Neural progenitor cell (in vitro differentiated cells): ENCODE results near the gene GPRC5B. TPM values are rescaled to one million over a fixed set of nuclear protein-coding genes. Genes with fewer than 3 reads are reported as not detected.

Experiments used
- DNase-seq: peaks from one replicate; pipeline ENCODE4 v3.0.0-alpha.2; 2016; ENCODE audit warnings: low spot score
- H2AFZ ChIP-seq: fragments of 200-600 bp; sonication (generic); replicated peaks from 2 replicates; pipeline ENCODE4 v1.6.1; 2016; ENCODE audit warnings: antibody characterized with exemption
- H3F3A ChIP-seq: fragments of 200-600 bp; sonication (generic); 2 replicates; pipeline ENCODE4 v1.6.1; 2016; ENCODE audit warnings: antibody characterized with exemption, low read depth
- H3K27ac ChIP-seq: fragments of 200-600 bp; sonication (generic); 2 replicates; pipeline ENCODE4 v1.5.1; 2016; ENCODE audit warnings: mild to moderate bottlenecking
- H3K27me3 ChIP-seq: fragments of 200-600 bp; sonication (generic); 2 replicates; pipeline ENCODE4 v1.6.1; 2016; ENCODE audit warnings: mild to moderate bottlenecking, moderate library complexity
- H3K36me3 ChIP-seq: fragments of 200-600 bp; sonication (generic); 2 replicates; pipeline ENCODE4 v1.5.1; 2016
- H3K4me1 ChIP-seq: fragments of 200-600 bp; sonication (generic); 2 replicates; pipeline ENCODE4 v1.6.1; 2016; ENCODE audit warnings: mixed run types
- H3K4me2 ChIP-seq: fragments of 200-600 bp; sonication (generic); 2 replicates; pipeline ENCODE4 v1.6.1; 2016
- H3K4me3 ChIP-seq: fragments of 200-600 bp; sonication (generic); 2 replicates; pipeline ENCODE4 v1.5.1; 2016
- H3K79me2 ChIP-seq: fragments of 200-600 bp; sonication (generic); 2 replicates; pipeline ENCODE4 v1.6.1; 2016; ENCODE audit warnings: low read depth
- H3K9ac ChIP-seq: fragments of 200-600 bp; sonication (generic); 2 replicates; pipeline ENCODE4 v1.6.1; 2016
- H3K9me3 ChIP-seq: fragments of 200-600 bp; sonication (generic); 2 replicates; pipeline ENCODE4 v1.5.1; 2016; ENCODE audit warnings: low read depth
- H4K20me1 ChIP-seq: fragments of 200-600 bp; sonication (generic); 2 replicates; pipeline ENCODE4 v1.6.1; 2016; ENCODE audit warnings: low read depth
- H3K27ac Mint-ChIP-seq: 3 replicates; pipeline ENCODE4 v1.8.0; 2021; ENCODE audit warnings: mixed read lengths
- H3K27me3 Mint-ChIP-seq: 2 replicates; pipeline ENCODE4 v1.8.0; 2022; ENCODE audit warnings: low read depth, mild to moderate bottlenecking, inconsistent platforms, moderate library complexity, mixed read lengths; ENCODE audit not compliant: insufficient read depth
- H3K36me3 Mint-ChIP-seq: 3 replicates; pipeline ENCODE4 v1.8.0; 2021; ENCODE audit warnings: mixed read lengths
- H3K4me1 Mint-ChIP-seq: 3 replicates; pipeline ENCODE4 v1.8.0; 2021; ENCODE audit warnings: mixed read lengths
- H3K4me3 Mint-ChIP-seq: 3 replicates; pipeline ENCODE4 v1.8.0; 2021; ENCODE audit warnings: mild to moderate bottlenecking, moderate library complexity, mixed read lengths
- H3K9me3 Mint-ChIP-seq: 3 replicates; pipeline ENCODE4 v1.8.0; 2020; ENCODE audit warnings: mixed read lengths
- EZH2 ChIP-seq: fragments of 200-600 bp; sonication (generic); IDR thresholded peaks from 2 replicates; pipeline ENCODE4 v1.6.1; 2017; ENCODE audit warnings: antibody characterized with exemption, mild to moderate bottlenecking, moderate library complexity
- EZH2phosphoT487 ChIP-seq: fragments of 200-600 bp; sonication (generic); IDR thresholded peaks from 2 replicates; pipeline ENCODE4 v1.6.1; 2017; ENCODE audit warnings: antibody characterized with exemption
- total RNA-seq: library from RNA; depleted of rRNA; stranded (reverse); fragments of >200 nt; gene quantifications from 2 replicates; pipeline ENCODE4 v1.2.3, GENCODE V29; 2015; ENCODE audit warnings: low replicate concordance
- TF ChIP-seq, protein P1 (sequence below): fragments of 200-600 bp; sonication (generic); IDR thresholded peaks from 2 replicates; pipeline ENCODE4 v1.5.1; 2017; ENCODE audit warnings: antibody characterized with exemption, mild to moderate bottlenecking

The GPRC5B gene
- total RNA-seq, 1 donor from 2014 or later: 21.1 TPM

GRCh38 chr16:19850131-19850817 is 34.4 kb downstream of the GPRC5B start:
- Mint-ChIP-seq H3K9me3 (no peaks in the 10 kb centered on the region), H3K4me3 (no peak overlapping the region), H3K4me1 (peaks cover 45% of the 10 kb centered on the region), H3K27me3 (peaks cover 5% of the 10 kb centered on the region), H3K36me3 (peaks cover 16% of the 10 kb centered on the region), H3K27ac (no peak overlapping the region)
- Histone ChIP-seq H4K20me1 (peaks cover 8% of the 10 kb centered on the region), H3K4me1 (peaks cover 22% of the 10 kb centered on the region), H3K79me2 (no peaks in the 10 kb centered on the region), H3K4me3 (no peak overlapping the region), H3K9ac (no peak overlapping the region), H3K9me3 (no peaks in the 10 kb centered on the region), H3K36me3 (no peaks in the 10 kb centered on the region), H2AFZ (no peak overlapping the region), H3K4me2 (no peak overlapping the region), H3K27ac (no peak overlapping the region), H3F3A (peaks cover 24% of the 10 kb centered on the region), H3K27me3 (no peaks in the 10 kb centered on the region)
- DNase-seq: no peak
- TF ChIP-seq, protein P1, sequence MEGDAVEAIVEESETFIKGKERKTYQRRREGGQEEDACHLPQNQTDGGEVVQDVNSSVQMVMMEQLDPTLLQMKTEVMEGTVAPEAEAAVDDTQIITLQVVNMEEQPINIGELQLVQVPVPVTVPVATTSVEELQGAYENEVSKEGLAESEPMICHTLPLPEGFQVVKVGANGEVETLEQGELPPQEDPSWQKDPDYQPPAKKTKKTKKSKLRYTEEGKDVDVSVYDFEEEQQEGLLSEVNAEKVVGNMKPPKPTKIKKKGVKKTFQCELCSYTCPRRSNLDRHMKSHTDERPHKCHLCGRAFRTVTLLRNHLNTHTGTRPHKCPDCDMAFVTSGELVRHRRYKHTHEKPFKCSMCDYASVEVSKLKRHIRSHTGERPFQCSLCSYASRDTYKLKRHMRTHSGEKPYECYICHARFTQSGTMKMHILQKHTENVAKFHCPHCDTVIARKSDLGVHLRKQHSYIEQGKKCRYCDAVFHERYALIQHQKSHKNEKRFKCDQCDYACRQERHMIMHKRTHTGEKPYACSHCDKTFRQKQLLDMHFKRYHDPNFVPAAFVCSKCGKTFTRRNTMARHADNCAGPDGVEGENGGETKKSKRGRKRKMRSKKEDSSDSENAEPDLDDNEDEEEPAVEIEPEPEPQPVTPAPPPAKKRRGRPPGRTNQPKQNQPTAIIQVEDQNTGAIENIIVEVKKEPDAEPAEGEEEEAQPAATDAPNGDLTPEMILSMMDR: no peak
- TF ChIP-seq EZH2phosphoT487 (no peak), EZH2 (no peak)

DNA sequence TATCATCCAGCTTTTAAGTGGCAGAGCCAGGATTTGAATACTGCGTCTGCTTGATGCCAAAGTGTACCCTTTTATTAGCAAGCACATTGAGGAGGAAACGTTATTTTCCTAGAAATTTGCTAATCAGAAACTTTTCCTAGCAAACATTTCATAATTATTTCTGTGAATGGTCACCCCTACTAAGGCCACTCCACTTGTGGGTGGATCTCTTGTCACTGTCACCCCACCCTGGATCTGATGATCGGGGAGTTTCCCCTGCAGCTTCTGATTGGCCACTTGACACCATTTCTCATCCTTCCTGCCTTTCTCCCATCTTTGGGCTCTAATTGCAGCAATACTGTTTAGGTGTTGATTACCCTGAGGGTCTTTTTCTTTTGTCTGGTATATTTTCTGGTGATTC is 35.9 kb downstream of the GPRC5B start:
- H3K27ac Mint-ChIP-seq: no peak overlapping the region
- peaks cover 4% of the 10 kb centered on the region for H3K27me3 Mint-ChIP-seq
- Histone ChIP-seq H3K4me1 (peaks cover 14% of the 10 kb centered on the region), H3K36me3 (no peaks in the 10 kb centered on the region), H3K9ac (no peak overlapping the region), H3F3A (peaks cover 14% of the 10 kb centered on the region), H3K9me3 (no peaks in the 10 kb centered on the region), H3K4me3 (no peak overlapping the region), H2AFZ (no peak overlapping the region), H3K27ac (no peak overlapping the region), H3K79me2 (no peaks in the 10 kb centered on the region), H4K20me1 (peaks cover 8% of the 10 kb centered on the region), H3K4me2 (no peak overlapping the region), H3K27me3 (no peaks in the 10 kb centered on the region)
- DNase-seq: no peak
- TF ChIP-seq, protein P1: no peak
- no peak for TF ChIP-seq EZH2
- TF ChIP-seq EZH2phosphoT487: no peak
- no peaks in the 10 kb centered on the region for H3K9me3 Mint-ChIP-seq
- H3K4me3 Mint-ChIP-seq: no peak overlapping the region
- H3K36me3 Mint-ChIP-seq: peaks cover 18% of the 10 kb centered on the region
- H3K4me1 Mint-ChIP-seq: peaks cover 41% of the 10 kb centered on the region

GRCh38 chr16:19846436-19846835 is 38.2 kb downstream of the GPRC5B start:
- H3K9me3 ChIP-seq: no peaks in the 10 kb centered on the region
- peaks cover 6% of the 10 kb centered on the region for H3F3A ChIP-seq
- H3K4me3 ChIP-seq: no peak overlapping the region
- TF ChIP-seq, protein P1: no peak
- TF ChIP-seq EZH2 (no peak), EZH2phosphoT487 (no peak)
- peaks cover 8% of the 10 kb centered on the region for H3K4me1 ChIP-seq
- DNase-seq: no peak
- no peaks in the 10 kb centered on the region for H3K79me2 ChIP-seq
- peaks cover 2% of the 10 kb centered on the region for H4K20me1 ChIP-seq
- no peak overlapping the region for H3K4me2 ChIP-seq
- no peak overlapping the region for H2AFZ ChIP-seq
- H3K36me3 ChIP-seq: no peaks in the 10 kb centered on the region
- Mint-ChIP-seq H3K4me3 (no peak overlapping the region), H3K36me3 (peaks cover 19% of the 10 kb centered on the region), H3K27me3 (peaks cover 4% of the 10 kb centered on the region), H3K27ac (no peak overlapping the region), H3K4me1 (peaks cover 23% of the 10 kb centered on the region), H3K9me3 (no peaks in the 10 kb centered on the region)
- no peak overlapping the region for H3K27ac ChIP-seq
- H3K9ac ChIP-seq: no peak overlapping the region
- H3K27me3 ChIP-seq: no peaks in the 10 kb centered on the region
